Measurements from ENCODE around the gene WDR70. TPM values are rescaled to one million over a fixed set of nuclear protein-coding genes. Genes with fewer than 3 reads are reported as not detected.
"Not testable (repeated sequence)": the region's sequence is repeated elsewhere in the genome, so short reads cannot be mapped to it uniquely, and the experiment has no call there.

The WDR70 gene
- total and polyA plus RNA-seq, 3 experiments from 2014 or later = 15.5 to 39.1 (median 36.5) TPM

GRCh38 chr5:37667430-37667829 lies 288.3 kb downstream of the WDR70 start:
- Mint-ChIP-seq H3K4me3 (no peak overlapping the region), H3K27me3 (no peaks in the 10 kb centered on the region), H3K36me3 (peaks cover 5 to 14% (median 6%) of the 10 kb centered on the region in 3 donors), H3K27ac (no peak overlapping the region), H3K9me3 (peaks cover 0 to 2% (median 0%) of the 10 kb centered on the region in 5 donors), H3K4me1 (peaks cover 23 to 40% (median 23%) of the 10 kb centered on the region in 3 donors)
- H3K9me3 ChIP-seq (ENCODE audit: low read length) = no peaks in the 10 kb centered on the region
- H3K36me3 ChIP-seq (ENCODE audit: insufficient read depth, low read length) = no peaks in the 10 kb centered on the region
- H3K27me3 ChIP-seq (ENCODE audit: insufficient read depth, low read length, poor library complexity, severe bottlenecking) = no peaks in the 10 kb centered on the region
- no peak overlapping the region for H3K27ac ChIP-seq (ENCODE audit: low read depth, low read length)
- CTCF ChIA-PET = no interaction called here
- no peak overlapping the region for H3K4me3 ChIP-seq (ENCODE audit: low read length)
- no peaks in the 10 kb centered on the region for H3K4me1 ChIP-seq (ENCODE audit: insufficient read depth, low read length)
- DNase-seq = no peak
- POLR2A ChIA-PET = no interaction called here

GRCh38 chr5:37667846-37668245 lies 288.7 kb downstream of the WDR70 start:
- H3K4me3 Mint-ChIP-seq = no peak overlapping the region
- no peak overlapping the region for H3K4me3 ChIP-seq (ENCODE audit: low read length)
- H3K9me3 Mint-ChIP-seq = peaks cover 0 to 2% (median 0%) of the 10 kb centered on the region in 5 donors
- H3K9me3 ChIP-seq (ENCODE audit: low read length) = no peaks in the 10 kb centered on the region
- DNase-seq = no peak
- H3K27me3 ChIP-seq (ENCODE audit: insufficient read depth, low read length, poor library complexity, severe bottlenecking) = no peaks in the 10 kb centered on the region
- H3K27ac Mint-ChIP-seq = no peak overlapping the region
- no peak overlapping the region for H3K27ac ChIP-seq (ENCODE audit: low read depth, low read length)
- POLR2A ChIA-PET = interaction anchor here (0.6 kb wide), 1 partner anchor 1809 kb away, joined by 4 read pairs; no protein-coding TSS in a partner anchor
- no peaks in the 10 kb centered on the region for H3K4me1 ChIP-seq (ENCODE audit: insufficient read depth, low read length)
- no peaks in the 10 kb centered on the region for H3K27me3 Mint-ChIP-seq
- H3K36me3 Mint-ChIP-seq = peaks cover 5 to 14% (median 6%) of the 10 kb centered on the region in 3 donors
- no peaks in the 10 kb centered on the region for H3K36me3 ChIP-seq (ENCODE audit: insufficient read depth, low read length)
- CTCF ChIA-PET = no interaction called here
- H3K4me1 Mint-ChIP-seq = peaks cover 27 to 45% (median 28%) of the 10 kb centered on the region in 3 donors

- Mint-ChIP-seq H3K9me3 (peaks cover 0 to 2% (median 0%) of the 10 kb centered on the region in 5 donors), H3K27me3 (no peaks in the 10 kb centered on the region), H3K4me1 (peaks cover 29 to 45% (median 32%) of the 10 kb centered on the region in 3 donors), H3K36me3 (peaks cover 3 to 11% (median 4%) of the 10 kb centered on the region in 3 donors), H3K27ac (no peak overlapping the region), H3K4me3 (no peak overlapping the region)
- H3K27ac ChIP-seq (ENCODE audit: low read depth, low read length) = no peak overlapping the region
- H3K27me3 ChIP-seq (ENCODE audit: insufficient read depth, low read length, poor library complexity, severe bottlenecking) = no peaks in the 10 kb centered on the region
- no peak for DNase-seq
- ChIA-PET CTCF (no interaction called here), POLR2A (no interaction called here)
- H3K4me1 ChIP-seq (ENCODE audit: insufficient read depth, low read length) = no peaks in the 10 kb centered on the region
- H3K4me3 ChIP-seq (ENCODE audit: low read length) = no peak overlapping the region
- no peaks in the 10 kb centered on the region for H3K9me3 ChIP-seq (ENCODE audit: low read length)
- no peaks in the 10 kb centered on the region for H3K36me3 ChIP-seq (ENCODE audit: insufficient read depth, low read length)
These were observed 289.5 kb downstream of the WDR70 start for GRCh38 chr5:37668524-37669047.

- H3K4me3 Mint-ChIP-seq = peak overlapping the region in 4 of 7 donors; percentile 1 to 61 (median 40)
- H3K27me3 ChIP-seq (ENCODE audit: insufficient read depth, low read length, poor library complexity, severe bottlenecking); H3K36me3 ChIP-seq (ENCODE audit: insufficient read depth, low read length); H3K4me3 ChIP-seq (ENCODE audit: low read length); H3K27ac ChIP-seq (ENCODE audit: low read depth, low read length); POLR2A ChIA-PET; CTCF ChIA-PET; H3K27me3 Mint-ChIP-seq; H3K4me1 ChIP-seq (ENCODE audit: insufficient read depth, low read length); H3K9me3 ChIP-seq (ENCODE audit: low read length): not testable (repeated sequence)
- H3K9me3 Mint-ChIP-seq = peaks cover 0 to 11% (median 0%) of the 10 kb centered on the region in 5 donors
- H3K36me3 Mint-ChIP-seq = peaks cover 2 to 19% (median 4%) of the 10 kb centered on the region in 3 donors
- H3K4me1 Mint-ChIP-seq = peaks cover 24 to 32% (median 27%) of the 10 kb centered on the region in 3 donors
- peak overlapping the region in 6 of 8 donors; percentile 10 to 79 (median 52) for H3K27ac Mint-ChIP-seq
- DNase-seq = peak in 1 of 5 donors; percentile 1
These were observed 293.0 kb downstream of the WDR70 start for GRCh38 chr5:37672118-37672588.

GRCh38 chr5:37674361-37674760 lies 295.2 kb downstream of the WDR70 start:
- CTCF ChIA-PET, H3K27me3 Mint-ChIP-seq, H3K27ac Mint-ChIP-seq: not testable (repeated sequence)

GRCh38 chr5:37679326-37679725 lies 300.2 kb downstream of the WDR70 start:
- Mint-ChIP-seq H3K9me3 (peaks cover 10 to 43% (median 13%) of the 10 kb centered on the region in 5 donors), H3K4me1 (peaks cover 12 to 22% (median 14%) of the 10 kb centered on the region in 3 donors), H3K36me3 (peaks cover 17 to 55% (median 34%) of the 10 kb centered on the region in 3 donors)
- H3K27me3 Mint-ChIP-seq; H3K9me3 ChIP-seq (ENCODE audit: low read length); H3K4me3 ChIP-seq (ENCODE audit: low read length); H3K27me3 ChIP-seq (ENCODE audit: insufficient read depth, low read length, poor library complexity, severe bottlenecking); H3K4me3 Mint-ChIP-seq; POLR2A ChIA-PET; H3K36me3 ChIP-seq (ENCODE audit: insufficient read depth, low read length); H3K27ac ChIP-seq (ENCODE audit: low read depth, low read length); DNase-seq; CTCF ChIA-PET; H3K4me1 ChIP-seq (ENCODE audit: insufficient read depth, low read length); H3K27ac Mint-ChIP-seq: not testable (repeated sequence)

More at GRCh38 chr5:37674361-37674760, 295.2 kb downstream of the WDR70 start:
- H3K4me1 Mint-ChIP-seq = peaks cover 26 to 32% (median 27%) of the 10 kb centered on the region in 3 donors
- H3K4me1 ChIP-seq (ENCODE audit: insufficient read depth, low read length); H3K9me3 ChIP-seq (ENCODE audit: low read length); H3K36me3 ChIP-seq (ENCODE audit: insufficient read depth, low read length); DNase-seq; H3K27me3 ChIP-seq (ENCODE audit: insufficient read depth, low read length, poor library complexity, severe bottlenecking); H3K4me3 ChIP-seq (ENCODE audit: low read length); H3K27ac ChIP-seq (ENCODE audit: low read depth, low read length); H3K4me3 Mint-ChIP-seq; POLR2A ChIA-PET: not testable (repeated sequence)
- peaks cover 0 to 18% (median 2%) of the 10 kb centered on the region in 5 donors for H3K9me3 Mint-ChIP-seq
- H3K36me3 Mint-ChIP-seq = peaks cover 2 to 24% (median 9%) of the 10 kb centered on the region in 3 donors

- H3K36me3 ChIP-seq (ENCODE audit: insufficient read depth, low read length); H3K4me3 Mint-ChIP-seq; H3K4me1 ChIP-seq (ENCODE audit: insufficient read depth, low read length); CTCF ChIA-PET; H3K27ac ChIP-seq (ENCODE audit: low read depth, low read length); H3K9me3 ChIP-seq (ENCODE audit: low read length); H3K27ac Mint-ChIP-seq; H3K4me3 ChIP-seq (ENCODE audit: low read length); DNase-seq; POLR2A ChIA-PET; H3K27me3 ChIP-seq (ENCODE audit: insufficient read depth, low read length, poor library complexity, severe bottlenecking); H3K27me3 Mint-ChIP-seq: not testable (repeated sequence)
- Mint-ChIP-seq H3K36me3 (peaks cover 16 to 59% (median 34%) of the 10 kb centered on the region in 3 donors), H3K9me3 (peaks cover 10 to 41% (median 13%) of the 10 kb centered on the region in 5 donors), H3K4me1 (peaks cover 12 to 22% (median 14%) of the 10 kb centered on the region in 3 donors)
These were observed 300.8 kb downstream of the WDR70 start for GRCh38 chr5:37679903-37680302.

- Mint-ChIP-seq H3K4me1 (peaks cover 10 to 22% (median 14%) of the 10 kb centered on the region in 3 donors), H3K9me3 (peaks cover 10 to 31% (median 13%) of the 10 kb centered on the region in 5 donors), H3K4me3 (no peak overlapping the region), H3K27ac (no peak overlapping the region), H3K27me3 (no peaks in the 10 kb centered on the region), H3K36me3 (peaks cover 16 to 69% (median 36%) of the 10 kb centered on the region in 3 donors)
- H3K9me3 ChIP-seq (ENCODE audit: low read length) = no peaks in the 10 kb centered on the region
- ChIA-PET CTCF (no interaction called here), POLR2A (no interaction called here)
- DNase-seq = no peak
- no peaks in the 10 kb centered on the region for H3K27me3 ChIP-seq (ENCODE audit: insufficient read depth, low read length, poor library complexity, severe bottlenecking)
- no peaks in the 10 kb centered on the region for H3K36me3 ChIP-seq (ENCODE audit: insufficient read depth, low read length)
- no peak overlapping the region for H3K27ac ChIP-seq (ENCODE audit: low read depth, low read length)
- H3K4me3 ChIP-seq (ENCODE audit: low read length) = no peak overlapping the region
- no peaks in the 10 kb centered on the region for H3K4me1 ChIP-seq (ENCODE audit: insufficient read depth, low read length)
These were observed 304.0 kb downstream of the WDR70 start for GRCh38 chr5:37683072-37683471.

Measured in CD8-positive, alpha-beta memory T cell (primary cell).